Endometrium (tissue), 2 donors: ENCODE measurements around the gene POMT1.

ENCODE experiments used
- FAIRE-seq: peaks from 2 replicates; lab custom pipeline; 2012; peaks lifted over from hg19 to GRCh38; lab: Jason Lieb, UNC
- donor health status: control.
- donor health status: control.

Gene POMT1

GRCh38 chr9:131477367-131477766, 25.4 kb upstream of the POMT1 start:
- FAIRE-seq: no peak

- FAIRE-seq: no peak
Observed at GRCh38 chr9:131477816-131478419, 24.8 kb upstream of the POMT1 start.

- no peak for FAIRE-seq
Observed at GRCh38 chr9:131478421-131478868, 24.3 kb upstream of the POMT1 start.

GRCh38 chr9:131478911-131479310, 23.8 kb upstream of the POMT1 start:
- FAIRE-seq: no peak

- no peak for FAIRE-seq
Observed at GRCh38 chr9:131480258-131480657, 22.5 kb upstream of the POMT1 start.

GRCh38 chr9:131481441-131482342, 21.0 kb upstream of the POMT1 start:
- no peak for FAIRE-seq

GRCh38 chr9:131482343-131483006, 20.2 kb upstream of the POMT1 start:
- no peak for FAIRE-seq

- no peak for FAIRE-seq
Observed at GRCh38 chr9:131483319-131484050, 19.2 kb upstream of the POMT1 start.

- FAIRE-seq: no peak
Observed at GRCh38 chr9:131484051-131484445, 18.7 kb upstream of the POMT1 start.

- no peak for FAIRE-seq
Observed at GRCh38 chr9:131484560-131485185, 18.0 kb upstream of the POMT1 start.

GRCh38 chr9:131485206-131485605, 17.5 kb upstream of the POMT1 start:
- FAIRE-seq: no peak

- FAIRE-seq: no peak
Observed at GRCh38 chr9:131485728-131486422, 16.8 kb upstream of the POMT1 start.

- FAIRE-seq: no peak
Observed at GRCh38 chr9:131487001-131487400, 15.7 kb upstream of the POMT1 start.

- FAIRE-seq: no peak
Observed at GRCh38 chr9:131487621-131488031, 15.1 kb upstream of the POMT1 start.

- no peak for FAIRE-seq
Observed at GRCh38 chr9:131490514-131490913, 12.2 kb upstream of the POMT1 start.

- FAIRE-seq: no peak
Observed at GRCh38 chr9:131491001-131491710, 11.6 kb upstream of the POMT1 start.

GRCh38 chr9:131492070-131492469, 10.6 kb upstream of the POMT1 start:
- no peak for FAIRE-seq

- no peak for FAIRE-seq
Observed at GRCh38 chr9:131494296-131494870, 8.3 kb upstream of the POMT1 start.

- no peak for FAIRE-seq
Observed at GRCh38 chr9:131495785-131496184, 6.9 kb upstream of the POMT1 start.

- FAIRE-seq: no peak
Observed at GRCh38 chr9:131496844-131497405, 5.8 kb upstream of the POMT1 start.
